B cell (primary cell): Measurements from ENCODE around the gene UXT.

Experiments used
- CTCF ChIP-seq: fragments of 200-600 bp; IDR thresholded peaks from one replicate; pipeline ENCODE4 v1.8.0; 2022; ENCODE audit warnings: antibody characterized with exemption, mild to moderate bottlenecking
- EZH2 ChIP-seq: IDR thresholded peaks from 2 replicates; pipeline ENCODE4 v1.6.1; 2012; ENCODE audit warnings: borderline replicate concordance, low read depth, mild to moderate bottlenecking, moderate library complexity, low read length; ENCODE audit not compliant: insufficient read depth, poor library complexity, severe bottlenecking

GRCh38 chrX:47683184-47683828, 24.3 kb upstream of the UXT start:
- no peak for TF ChIP-seq CTCF
- TF ChIP-seq EZH2: no peak
